WTC11 (cell line): Measurements from ENCODE around the gene WWOX.

ENCODE experiments used
- CREB1 ChIP-seq: sonication (generic); formaldehyde crosslinking; IDR thresholded peaks from 2 replicates; pipeline ENCODE4 v1.8.0; 2023; ENCODE audit warnings: mild to moderate bottlenecking, missing genetic modification reagents
- ETV6 ChIP-seq: sonication (generic); formaldehyde crosslinking; IDR thresholded peaks from 2 replicates; pipeline ENCODE4 v1.8.1; 2022; ENCODE audit warnings: mild to moderate bottlenecking, missing genetic modification reagents
- FOXP1 ChIP-seq: sonication (generic); formaldehyde crosslinking; IDR thresholded peaks from 2 replicates; pipeline ENCODE4 v1.8.0; 2022; ENCODE audit warnings: missing genetic modification reagents, mild to moderate bottlenecking, moderate library complexity, borderline replicate concordance
- RELA ChIP-seq: sonication (generic); formaldehyde crosslinking; IDR thresholded peaks from 2 replicates; pipeline ENCODE4 v1.8.1; 2022; ENCODE audit warnings: missing genetic modification reagents, mild to moderate bottlenecking, borderline replicate concordance
- TEAD1 ChIP-seq: sonication (generic); formaldehyde crosslinking; IDR thresholded peaks from 2 replicates; pipeline ENCODE4 v1.8.0; 2022; ENCODE audit warnings: mild to moderate bottlenecking, missing genetic modification reagents
- TEAD4 ChIP-seq: sonication (generic); formaldehyde crosslinking; IDR thresholded peaks from 2 replicates; pipeline ENCODE4 v1.8.0; 2022; ENCODE audit warnings: mild to moderate bottlenecking, missing genetic modification reagents
- ZBTB21 ChIP-seq: sonication (generic); formaldehyde crosslinking; IDR thresholded peaks from 2 replicates; pipeline ENCODE4 v1.8.1; 2023; ENCODE audit warnings: mild to moderate bottlenecking, missing genetic modification reagents, borderline replicate concordance
- TF ChIP-seq, protein P1 (sequence below): fragments of 200-600 bp; IDR thresholded peaks from 2 replicates; pipeline ENCODE4 v1.8.0; 2022; ENCODE audit warnings: antibody characterized with exemption
- TF ChIP-seq, protein P2 (sequence below): sonication (generic); formaldehyde crosslinking; IDR thresholded peaks from 2 replicates; pipeline ENCODE4 v1.8.1; 2023; ENCODE audit warnings: mild to moderate bottlenecking, moderate library complexity, missing genetic modification reagents

DNA sequence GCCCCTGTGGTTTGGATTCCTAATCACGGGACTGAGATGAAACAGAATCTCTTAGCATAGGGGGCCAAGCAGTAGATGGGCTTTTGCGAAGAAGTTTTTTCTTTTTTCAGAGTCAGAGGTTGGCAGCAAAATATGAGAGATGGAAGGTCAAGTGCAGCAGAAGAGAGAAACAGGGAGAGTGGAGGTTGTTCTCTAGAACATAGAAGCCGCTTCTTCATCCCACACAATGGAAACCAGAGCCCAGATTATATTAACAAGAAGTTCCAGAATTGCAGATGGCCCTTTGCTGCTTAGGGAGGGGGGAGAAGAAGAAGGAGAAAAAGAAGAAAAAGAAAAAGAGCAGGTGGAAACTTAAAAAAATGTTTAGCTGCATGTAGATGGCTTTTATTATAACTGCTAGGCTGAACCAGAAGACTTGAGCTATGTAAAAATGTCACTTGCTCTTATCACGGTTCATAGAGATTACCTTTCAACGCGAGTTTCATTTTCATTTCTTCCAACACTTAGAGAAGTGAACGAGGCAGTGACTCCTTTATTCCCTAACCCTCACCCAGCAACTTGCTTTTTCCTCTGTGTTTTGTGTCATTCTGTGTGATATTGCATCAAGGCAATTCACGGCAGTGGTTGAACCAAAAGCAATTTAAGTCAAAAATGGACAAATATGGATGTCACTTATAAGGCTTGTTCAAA, 737.5 kb downstream of the WWOX start:
- TF ChIP-seq, protein P1, sequence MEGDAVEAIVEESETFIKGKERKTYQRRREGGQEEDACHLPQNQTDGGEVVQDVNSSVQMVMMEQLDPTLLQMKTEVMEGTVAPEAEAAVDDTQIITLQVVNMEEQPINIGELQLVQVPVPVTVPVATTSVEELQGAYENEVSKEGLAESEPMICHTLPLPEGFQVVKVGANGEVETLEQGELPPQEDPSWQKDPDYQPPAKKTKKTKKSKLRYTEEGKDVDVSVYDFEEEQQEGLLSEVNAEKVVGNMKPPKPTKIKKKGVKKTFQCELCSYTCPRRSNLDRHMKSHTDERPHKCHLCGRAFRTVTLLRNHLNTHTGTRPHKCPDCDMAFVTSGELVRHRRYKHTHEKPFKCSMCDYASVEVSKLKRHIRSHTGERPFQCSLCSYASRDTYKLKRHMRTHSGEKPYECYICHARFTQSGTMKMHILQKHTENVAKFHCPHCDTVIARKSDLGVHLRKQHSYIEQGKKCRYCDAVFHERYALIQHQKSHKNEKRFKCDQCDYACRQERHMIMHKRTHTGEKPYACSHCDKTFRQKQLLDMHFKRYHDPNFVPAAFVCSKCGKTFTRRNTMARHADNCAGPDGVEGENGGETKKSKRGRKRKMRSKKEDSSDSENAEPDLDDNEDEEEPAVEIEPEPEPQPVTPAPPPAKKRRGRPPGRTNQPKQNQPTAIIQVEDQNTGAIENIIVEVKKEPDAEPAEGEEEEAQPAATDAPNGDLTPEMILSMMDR, result no peak
- no peak for TF ChIP-seq CREB1
- no peak for TF ChIP-seq ETV6 (CRISPR knock-in tag)
- TF ChIP-seq RELA, result no peak
- TF ChIP-seq TEAD1 (CRISPR knock-in tag), result no peak
- TF ChIP-seq ZBTB21 (CRISPR knock-in tag), result no peak
- no peak for TF ChIP-seq TEAD4
- TF ChIP-seq, protein P2, sequence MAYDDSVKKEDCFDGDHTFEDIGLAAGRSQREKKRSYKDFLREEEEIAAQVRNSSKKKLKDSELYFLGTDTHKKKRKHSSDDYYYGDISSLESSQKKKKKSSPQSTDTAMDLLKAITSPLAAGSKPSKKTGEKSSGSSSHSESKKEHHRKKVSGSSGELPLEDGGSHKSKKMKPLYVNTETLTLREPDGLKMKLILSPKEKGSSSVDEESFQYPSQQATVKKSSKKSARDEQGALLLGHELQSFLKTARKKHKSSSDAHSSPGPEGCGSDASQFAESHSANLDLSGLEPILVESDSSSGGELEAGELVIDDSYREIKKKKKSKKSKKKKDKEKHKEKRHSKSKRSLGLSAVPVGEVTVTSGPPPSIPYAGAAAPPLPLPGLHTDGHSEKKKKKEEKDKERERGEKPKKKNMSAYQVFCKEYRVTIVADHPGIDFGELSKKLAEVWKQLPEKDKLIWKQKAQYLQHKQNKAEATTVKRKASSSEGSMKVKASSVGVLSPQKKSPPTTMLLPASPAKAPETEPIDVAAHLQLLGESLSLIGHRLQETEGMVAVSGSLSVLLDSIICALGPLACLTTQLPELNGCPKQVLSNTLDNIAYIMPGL (CRISPR knock-in tag), result no peak
- no peak for TF ChIP-seq FOXP1 (CRISPR knock-in tag)
